Measurements from ENCODE around the gene DNER. TPM values are rescaled to one million over a fixed set of nuclear protein-coding genes. Genes with fewer than 3 reads are reported as not detected.
A peak's percentile ranks its signal among the peaks of the same experiment; 100 is the strongest.

DNER gene
- total RNA-seq, 8 experiments from 2014 or later, result 0.52 to 102 (median 62.3) TPM

GRCh38 chr2:229419158-229419557 lies 295.2 kb downstream of the DNER start:
- Histone ChIP-seq H3K4me1 (replicated peaks in 1 of 2) (peaks cover 7 to 28% of the 10 kb centered on the region in 2 donors), H3K4me3 (no peak overlapping the region), H3K27ac (no peak overlapping the region)
- 0 to 100% (median 80%) methylated on average over 1 of the region's 1 CpG; no CpG with 5 or more reads in 3 of the 10 experiments for WGBS, 10 experiments
- ATAC-seq (replicated peaks in 6 of 8), result no peak
- in situ Hi-C loops (cut with MboI; ENCODE audit: low pct_unique_long_range_greater_than_20kb in 2 of 9, low sequenced_read_pairs in 9 of 9, unreplicated experiment in 9 of 9), result no loop called here

- Histone ChIP-seq H3K4me3 (no peak overlapping the region), H3K27ac (peak overlapping the region in 1 of 2 donors; percentile 44), H3K4me1 (replicated peaks in 1 of 2) (peaks cover 7 to 28% of the 10 kb centered on the region in 2 donors)
- peak in 5 of 8 experiments; percentile 84 to 97 (median 92) for ATAC-seq (replicated peaks in 6 of 8)
- in situ Hi-C loops (cut with MboI; ENCODE audit: low pct_unique_long_range_greater_than_20kb in 2 of 9, low sequenced_read_pairs in 9 of 9, unreplicated experiment in 9 of 9), result no loop called here
- 32 to 86% (median 48%) methylated on average over 2 to 7 of the region's 7 CpGs; no CpG with 5 or more reads in 2 of the 10 experiments for WGBS, 10 experiments
These were observed 296.4 kb downstream of the DNER start for GRCh38 chr2:229417916-229418315.

- H3K4me3 ChIP-seq, result no peak overlapping the region
- H3K4me1 ChIP-seq (replicated peaks in 1 of 2), result peaks cover 7 to 28% of the 10 kb centered on the region in 2 donors
- 33 to 100% (median 77%) methylated on average over 1 to 7 of the region's 8 CpGs for WGBS, 10 experiments
- H3K27ac ChIP-seq, result peak overlapping the region in 1 of 2 donors; percentile 8
- in situ Hi-C loops (cut with MboI; ENCODE audit: low pct_unique_long_range_greater_than_20kb in 2 of 9, low sequenced_read_pairs in 9 of 9, unreplicated experiment in 9 of 9), result no loop called here
- no peak for ATAC-seq (replicated peaks in 6 of 8)
These were observed 297.2 kb downstream of the DNER start for GRCh38 chr2:229417176-229417575.

GRCh38 chr2:229416116-229416694 lies 298.1 kb downstream of the DNER start:
- WGBS, 10 experiments, result 18 to 100% (median 75%) methylated on average over 1 to 5 of the region's 5 CpGs
- peak in 1 of 8 experiments; percentile 14 for ATAC-seq (replicated peaks in 6 of 8)
- Histone ChIP-seq H3K4me1 (replicated peaks in 1 of 2) (peaks cover 7 to 23% of the 10 kb centered on the region in 2 donors), H3K4me3 (no peak overlapping the region), H3K27ac (no peak overlapping the region)
- in situ Hi-C loops (cut with MboI; ENCODE audit: low pct_unique_long_range_greater_than_20kb in 2 of 9, low sequenced_read_pairs in 9 of 9, unreplicated experiment in 9 of 9), result no loop called here

GRCh38 chr2:229414631-229415030 lies 299.7 kb downstream of the DNER start:
- no peak for ATAC-seq (replicated peaks in 6 of 8)
- no peak overlapping the region for H3K27ac ChIP-seq
- WGBS, 10 experiments, result 100% methylated on average over 1 of the region's 2 CpGs; no CpG with 5 or more reads in 9 of the 10 experiments
- H3K4me1 ChIP-seq (replicated peaks in 1 of 2), result peaks cover 9 to 26% of the 10 kb centered on the region in 2 donors
- in situ Hi-C loops (cut with MboI; ENCODE audit: low pct_unique_long_range_greater_than_20kb in 2 of 9, low sequenced_read_pairs in 9 of 9, unreplicated experiment in 9 of 9), result no loop called here
- H3K4me3 ChIP-seq, result no peak overlapping the region

GRCh38 chr2:229412686-229413085 lies 301.7 kb downstream of the DNER start:
- 60 to 100% (median 87%) methylated on average over 1 to 5 of the region's 5 CpGs; no CpG with 5 or more reads in 2 of the 10 experiments for WGBS, 10 experiments
- in situ Hi-C loops (cut with MboI; ENCODE audit: low pct_unique_long_range_greater_than_20kb in 2 of 9, low sequenced_read_pairs in 9 of 9, unreplicated experiment in 9 of 9), result no loop called here
- ATAC-seq (replicated peaks in 6 of 8), result no peak
- Histone ChIP-seq H3K4me3 (no peak overlapping the region), H3K27ac (no peak overlapping the region), H3K4me1 (replicated peaks in 1 of 2) (peaks cover 13 to 34% of the 10 kb centered on the region in 2 donors)

GRCh38 chr2:229410946-229411345 lies 303.4 kb downstream of the DNER start:
- in situ Hi-C loops (cut with MboI; ENCODE audit: low pct_unique_long_range_greater_than_20kb in 2 of 9, low sequenced_read_pairs in 9 of 9, unreplicated experiment in 9 of 9), result no loop called here
- no peak for ATAC-seq (replicated peaks in 6 of 8)
- 88 to 100% (median 100%) methylated on average over 1 to 4 of the region's 5 CpGs; no CpG with 5 or more reads in 3 of the 10 experiments for WGBS, 10 experiments
- peaks cover 13 to 23% of the 10 kb centered on the region in 2 donors for H3K4me1 ChIP-seq (replicated peaks in 1 of 2)
- no peak overlapping the region for H3K27ac ChIP-seq
- H3K4me3 ChIP-seq, result no peak overlapping the region

GRCh38 chr2:229410264-229410663 lies 304.1 kb downstream of the DNER start:
- peaks cover 13 to 23% of the 10 kb centered on the region in 2 donors for H3K4me1 ChIP-seq (replicated peaks in 1 of 2)
- WGBS, 10 experiments, result 40 to 100% (median 88%) methylated on average over 1 to 6 of the region's 6 CpGs
- in situ Hi-C loops (cut with MboI; ENCODE audit: low pct_unique_long_range_greater_than_20kb in 2 of 9, low sequenced_read_pairs in 9 of 9, unreplicated experiment in 9 of 9), result no loop called here
- no peak overlapping the region for H3K27ac ChIP-seq
- no peak for ATAC-seq (replicated peaks in 6 of 8)
- no peak overlapping the region for H3K4me3 ChIP-seq

GRCh38 chr2:229409751-229410181 lies 304.6 kb downstream of the DNER start:
- peak in 5 of 8 experiments; percentile 23 to 59 (median 45) for ATAC-seq (replicated peaks in 6 of 8)
- H3K4me1 ChIP-seq (replicated peaks in 1 of 2), result peaks cover 13 to 23% of the 10 kb centered on the region in 2 donors
- WGBS, 10 experiments, result 44 to 100% (median 58%) methylated on average over 1 to 4 of the region's 4 CpGs; no CpG with 5 or more reads in 2 of the 10 experiments
- H3K4me3 ChIP-seq, result no peak overlapping the region
- in situ Hi-C loops (cut with MboI; ENCODE audit: low pct_unique_long_range_greater_than_20kb in 2 of 9, low sequenced_read_pairs in 9 of 9, unreplicated experiment in 9 of 9), result no loop called here
- no peak overlapping the region for H3K27ac ChIP-seq

- peak in 3 of 8 experiments; percentile 21 to 64 (median 41) for ATAC-seq (replicated peaks in 6 of 8)
- Histone ChIP-seq H3K4me1 (replicated peaks in 1 of 2) (peaks cover 13 to 23% of the 10 kb centered on the region in 2 donors), H3K4me3 (no peak overlapping the region), H3K27ac (no peak overlapping the region)
- 20 to 66% (median 58%) methylated on average over 1 to 3 of the region's 3 CpGs; no CpG with 5 or more reads in 2 of the 10 experiments for whole genome bisulfite sequencing, 10 experiments
- in situ Hi-C loops (cut with MboI; ENCODE audit: low pct_unique_long_range_greater_than_20kb in 2 of 9, low sequenced_read_pairs in 9 of 9, unreplicated experiment in 9 of 9), result no loop called here
These were observed 305.4 kb downstream of the DNER start for GRCh38 chr2:229408962-229409361.

- no peak overlapping the region for H3K27ac ChIP-seq
- peak; percentile 74 to 97 (median 80) for ATAC-seq (replicated peaks in 6 of 8)
- 0 to 14% (median 0%) methylated on average over 1 of the region's 1 CpG; no CpG with 5 or more reads in 6 of the 10 experiments for WGBS, 10 experiments
- in situ Hi-C loops (cut with MboI; ENCODE audit: low pct_unique_long_range_greater_than_20kb in 2 of 9, low sequenced_read_pairs in 9 of 9, unreplicated experiment in 9 of 9), result no loop called here
- H3K4me1 ChIP-seq (replicated peaks in 1 of 2), result peaks cover 13 to 23% of the 10 kb centered on the region in 2 donors
- no peak overlapping the region for H3K4me3 ChIP-seq
These were observed 306.0 kb downstream of the DNER start for GRCh38 chr2:229408356-229408755.

GRCh38 chr2:229407170-229407569 lies 307.2 kb downstream of the DNER start:
- in situ Hi-C loops (cut with MboI; ENCODE audit: low pct_unique_long_range_greater_than_20kb in 2 of 9, low sequenced_read_pairs in 9 of 9, unreplicated experiment in 9 of 9), result no loop called here
- no peak overlapping the region for H3K27ac ChIP-seq
- peaks cover 13 to 23% of the 10 kb centered on the region in 2 donors for H3K4me1 ChIP-seq (replicated peaks in 1 of 2)
- H3K4me3 ChIP-seq, result no peak overlapping the region
- ATAC-seq (replicated peaks in 6 of 8), result peak; percentile 10 to 85 (median 78)
- WGBS, 10 experiments, result 0 to 90% (median 38%) methylated on average over 1 to 10 of the region's 13 CpGs

- no peak for ATAC-seq (replicated peaks in 6 of 8)
- WGBS, 10 experiments, result 18 to 100% (median 89%) methylated on average over 1 to 5 of the region's 5 CpGs; no CpG with 5 or more reads in 3 of the 10 experiments
- Histone ChIP-seq H3K4me3 (no peak overlapping the region), H3K4me1 (replicated peaks in 1 of 2) (peaks cover 13 to 23% of the 10 kb centered on the region in 2 donors), H3K27ac (no peak overlapping the region)
- in situ Hi-C loops (cut with MboI; ENCODE audit: low pct_unique_long_range_greater_than_20kb in 2 of 9, low sequenced_read_pairs in 9 of 9, unreplicated experiment in 9 of 9), result no loop called here
These were observed 308.6 kb downstream of the DNER start for GRCh38 chr2:229405796-229406195.

Measured in motor neuron (in vitro differentiated cells).